ENCODE data around the gene GLP2R. TPM values are rescaled to one million over a fixed set of nuclear protein-coding genes. Genes with fewer than 3 reads are reported as not detected.

The GLP2R gene
- total and polyA plus RNA-seq, 12 donors, result 0.09 to 0.41 (median 0.19) TPM; not detected in 2

GRCh38 chr17:9872852-9873251 lies 47.1 kb downstream of the GLP2R start:
- DNase-seq, result peak in 1 of 2 donors; percentile 19
- intact Hi-C loops (cut with DNase I), result no loop called here
- 70 to 73% methylated on average over 6 of the region's 6 CpGs for WGBS, 2 donors
- no peak overlapping the region for H3K27ac ChIP-seq
- ATAC-seq, result peak in 1 of 8 donors; percentile 10
- H3K36me3 ChIP-seq, result no peaks in the 10 kb centered on the region
- H3K27me3 ChIP-seq, result peaks cover 0 to 4% (median 0%) of the 10 kb centered on the region in 7 donors
- TF ChIP-seq CTCF (IDR thresholded peaks at IDR 0.05), result no peak
- H3K4me3 ChIP-seq, result no peak overlapping the region
- no peaks in the 10 kb centered on the region for H3K4me1 ChIP-seq
- H3K9me3 ChIP-seq, result no peaks in the 10 kb centered on the region

- 74 to 96% methylated on average over 3 of the region's 3 CpGs for WGBS, 2 donors
- Histone ChIP-seq H3K36me3 (no peaks in the 10 kb centered on the region), H3K27ac (no peak overlapping the region), H3K4me3 (no peak overlapping the region), H3K9me3 (no peaks in the 10 kb centered on the region), H3K27me3 (peaks cover 0 to 4% (median 0%) of the 10 kb centered on the region in 7 donors), H3K4me1 (peaks cover 0 to 5% (median 0%) of the 10 kb centered on the region in 9 donors)
- intact Hi-C loops (cut with DNase I), result no loop called here
- ATAC-seq (no peak), DNase-seq (no peak)
- no peak for TF ChIP-seq CTCF (IDR thresholded peaks at IDR 0.05)
Measured at GRCh38 chr17:9874722-9875121, 49.0 kb downstream of the GLP2R start.

- intact Hi-C loops (cut with DNase I), result no loop called here
- no peak for TF ChIP-seq CTCF (IDR thresholded peaks at IDR 0.05)
Measured at GRCh38 chr17:9875441-9875840, 49.7 kb downstream of the GLP2R start.

GRCh38 chr17:9878356-9878755 lies 52.6 kb downstream of the GLP2R start:
- Histone ChIP-seq H3K4me1 (peaks cover 0 to 17% (median 0%) of the 10 kb centered on the region in 9 donors), H3K27ac (no peak overlapping the region), H3K27me3 (peaks cover 0 to 4% (median 0%) of the 10 kb centered on the region in 7 donors), H3K4me3 (no peak overlapping the region), H3K36me3 (no peaks in the 10 kb centered on the region), H3K9me3 (peaks cover 0 to 17% (median 13%) of the 10 kb centered on the region in 11 donors)
- DNase-seq (no peak), ATAC-seq (no peak)
- intact Hi-C loops (cut with DNase I), result no loop called here
- 69 to 74% methylated on average over 3 of the region's 3 CpGs for WGBS, 2 donors
- TF ChIP-seq CTCF (IDR thresholded peaks at IDR 0.05), result no peak

More at GRCh38 chr17:9875441-9875840, 49.7 kb downstream of the GLP2R start:
- no peak overlapping the region for H3K27ac ChIP-seq
- 41 to 60% methylated on average over 3 of the region's 3 CpGs for WGBS, 2 donors
- H3K4me1 ChIP-seq, result peaks cover 0 to 12% (median 0%) of the 10 kb centered on the region in 9 donors
- H3K9me3 ChIP-seq, result no peaks in the 10 kb centered on the region
- ATAC-seq (peak in 1 of 8 donors; percentile 56), DNase-seq (no peak)
- no peak overlapping the region for H3K4me3 ChIP-seq
- H3K36me3 ChIP-seq, result no peaks in the 10 kb centered on the region
- peaks cover 0 to 4% (median 0%) of the 10 kb centered on the region in 7 donors for H3K27me3 ChIP-seq

Data from heart right ventricle (tissue), 16 donors.